Astrocyte (in vitro differentiated cells and primary cell): ENCODE data around the gene TMEM217.

Experiments used
- EZH2 ChIP-seq: IDR thresholded peaks from 2 replicates; pipeline ENCODE4 v1.6.1; 2012; ENCODE audit warnings: mild to moderate bottlenecking, low read length, inconsistent platforms; ENCODE audit not compliant: insufficient read depth
- TF ChIP-seq, protein P1 (sequence below): IDR thresholded peaks from 2 replicates; pipeline ENCODE4 v1.5.1; 2011; ENCODE audit warnings: low read depth, mild to moderate bottlenecking, inconsistent platforms, low read length, moderate library complexity; ENCODE audit not compliant: insufficient read depth

GRCh38 chr6:37251211-37251780 is 6.6 kb downstream of the TMEM217 start:
- TF ChIP-seq EZH2, result no peak
- TF ChIP-seq, protein P1, sequence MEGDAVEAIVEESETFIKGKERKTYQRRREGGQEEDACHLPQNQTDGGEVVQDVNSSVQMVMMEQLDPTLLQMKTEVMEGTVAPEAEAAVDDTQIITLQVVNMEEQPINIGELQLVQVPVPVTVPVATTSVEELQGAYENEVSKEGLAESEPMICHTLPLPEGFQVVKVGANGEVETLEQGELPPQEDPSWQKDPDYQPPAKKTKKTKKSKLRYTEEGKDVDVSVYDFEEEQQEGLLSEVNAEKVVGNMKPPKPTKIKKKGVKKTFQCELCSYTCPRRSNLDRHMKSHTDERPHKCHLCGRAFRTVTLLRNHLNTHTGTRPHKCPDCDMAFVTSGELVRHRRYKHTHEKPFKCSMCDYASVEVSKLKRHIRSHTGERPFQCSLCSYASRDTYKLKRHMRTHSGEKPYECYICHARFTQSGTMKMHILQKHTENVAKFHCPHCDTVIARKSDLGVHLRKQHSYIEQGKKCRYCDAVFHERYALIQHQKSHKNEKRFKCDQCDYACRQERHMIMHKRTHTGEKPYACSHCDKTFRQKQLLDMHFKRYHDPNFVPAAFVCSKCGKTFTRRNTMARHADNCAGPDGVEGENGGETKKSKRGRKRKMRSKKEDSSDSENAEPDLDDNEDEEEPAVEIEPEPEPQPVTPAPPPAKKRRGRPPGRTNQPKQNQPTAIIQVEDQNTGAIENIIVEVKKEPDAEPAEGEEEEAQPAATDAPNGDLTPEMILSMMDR, result no peak
